Osteocyte (in vitro differentiated cells): ENCODE results near the gene WDR81. TPM values are rescaled to one million over a fixed set of nuclear protein-coding genes. Genes with fewer than 3 reads are reported as not detected.
A peak's percentile ranks its signal among the peaks of the same experiment; 100 is the strongest.
"Not testable (repeated sequence)": the region's sequence is repeated elsewhere in the genome, so short reads cannot be mapped to it uniquely, and the experiment has no call there.

ENCODE experiments used
- DNase-seq: peaks from one replicate; pipeline ENCODE4 v3.0.0; 2021; ENCODE audit warnings: mixed read lengths; ENCODE audit not compliant: unreplicated experiment; ENCODE audit errors: extremely low spot score
- H3K27ac Mint-ChIP-seq: one replicate; pipeline ENCODE4 v1.8.0; 2021; ENCODE audit warnings: mild to moderate bottlenecking, mixed read lengths; ENCODE audit not compliant: unreplicated experiment
- H3K27me3 Mint-ChIP-seq: one replicate; pipeline ENCODE4 v1.8.0; 2021; ENCODE audit warnings: mixed read lengths; ENCODE audit not compliant: unreplicated experiment
- H3K36me3 Mint-ChIP-seq: one replicate; pipeline ENCODE4 v1.8.0; 2021; ENCODE audit warnings: mixed read lengths; ENCODE audit not compliant: unreplicated experiment
- H3K4me1 Mint-ChIP-seq: one replicate; pipeline ENCODE4 v1.8.0; 2021; ENCODE audit warnings: mixed read lengths; ENCODE audit not compliant: unreplicated experiment
- H3K4me3 Mint-ChIP-seq: one replicate; pipeline ENCODE4 v1.8.0; 2021; ENCODE audit warnings: mild to moderate bottlenecking, moderate library complexity, mixed read lengths; ENCODE audit not compliant: unreplicated experiment
- H3K9me3 Mint-ChIP-seq: one replicate; pipeline ENCODE4 v1.8.0; 2021; ENCODE audit warnings: mixed read lengths; ENCODE audit not compliant: unreplicated experiment
- long read RNA-seq: library from polyadenylated mRNA; unstranded; transcript quantifications from one replicate; pipeline ENCODE4 v2.0.0, GENCODE V29; 2021
- total RNA-seq: library from RNA; stranded (reverse); gene quantifications from 2 replicates; pipeline ENCODE4 v1.2.1, GENCODE V29; 2021
- TF ChIP-seq, protein P1 (sequence below): fragments of 200-600 bp; sonication (generic); IDR thresholded peaks from 2 replicates; pipeline ENCODE4 v1.5.0; 2021; ENCODE audit warnings: antibody characterized with exemption, mild to moderate bottlenecking, moderate library complexity

WDR81 gene
- 30.8 and 33.3 TPM in 2 replicates for total RNA-seq
- long read RNA-seq, full-length matches to known transcripts, result 1 of 6 reads
- long read RNA-seq, partial matches to known transcripts, result 4 of 6 reads
- long read RNA-seq, other reads (novel, unspliced or antisense), result 1 of 6 reads

DNA sequence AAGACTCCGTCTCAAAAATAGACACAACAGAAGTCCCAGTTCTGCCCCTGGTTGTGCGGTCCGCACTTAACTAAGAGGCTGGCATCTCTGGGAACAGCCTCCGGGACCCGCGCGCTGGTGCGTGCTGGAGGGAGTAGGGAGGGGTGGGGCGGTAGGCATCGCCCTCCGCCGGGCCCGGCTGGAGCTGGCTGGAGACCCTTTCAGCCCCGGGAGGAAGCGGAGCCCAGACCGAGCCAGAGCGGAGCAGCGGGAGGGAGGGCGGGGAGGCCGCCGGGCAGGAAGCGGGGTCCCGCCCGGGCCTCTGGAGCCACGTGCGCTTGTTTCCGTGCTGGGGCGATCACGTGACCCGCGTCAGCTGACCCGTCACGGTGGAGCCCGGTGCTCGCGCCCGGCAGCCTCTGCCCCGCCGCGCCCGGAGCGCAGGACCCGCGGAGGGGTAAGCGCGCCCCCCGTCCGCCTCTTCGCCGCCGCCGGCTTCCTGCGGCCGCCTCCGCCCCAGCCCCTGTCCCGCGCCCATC is at the start of gene WDR81:
Gene WDR81, plus strand, starts transcription at position 354 of the 518 bp plus-strand sequence. CDS start 256 bp downstream, outside the sequence.
- DNase-seq, result peak; percentile 95
- Mint-ChIP-seq H3K4me1 (peaks cover 34% of the 10 kb centered on the region), H3K9me3 (no peaks in the 10 kb centered on the region), H3K27me3 (no peaks in the 10 kb centered on the region), H3K4me3 (peak within 1 kb of the TSS; percentile 70), H3K36me3 (peaks cover 5% of the 10 kb centered on the region), H3K27ac (peak within 1 kb of the TSS; percentile 71)
- TF ChIP-seq, protein P1, sequence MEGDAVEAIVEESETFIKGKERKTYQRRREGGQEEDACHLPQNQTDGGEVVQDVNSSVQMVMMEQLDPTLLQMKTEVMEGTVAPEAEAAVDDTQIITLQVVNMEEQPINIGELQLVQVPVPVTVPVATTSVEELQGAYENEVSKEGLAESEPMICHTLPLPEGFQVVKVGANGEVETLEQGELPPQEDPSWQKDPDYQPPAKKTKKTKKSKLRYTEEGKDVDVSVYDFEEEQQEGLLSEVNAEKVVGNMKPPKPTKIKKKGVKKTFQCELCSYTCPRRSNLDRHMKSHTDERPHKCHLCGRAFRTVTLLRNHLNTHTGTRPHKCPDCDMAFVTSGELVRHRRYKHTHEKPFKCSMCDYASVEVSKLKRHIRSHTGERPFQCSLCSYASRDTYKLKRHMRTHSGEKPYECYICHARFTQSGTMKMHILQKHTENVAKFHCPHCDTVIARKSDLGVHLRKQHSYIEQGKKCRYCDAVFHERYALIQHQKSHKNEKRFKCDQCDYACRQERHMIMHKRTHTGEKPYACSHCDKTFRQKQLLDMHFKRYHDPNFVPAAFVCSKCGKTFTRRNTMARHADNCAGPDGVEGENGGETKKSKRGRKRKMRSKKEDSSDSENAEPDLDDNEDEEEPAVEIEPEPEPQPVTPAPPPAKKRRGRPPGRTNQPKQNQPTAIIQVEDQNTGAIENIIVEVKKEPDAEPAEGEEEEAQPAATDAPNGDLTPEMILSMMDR, result no peak

DNA sequence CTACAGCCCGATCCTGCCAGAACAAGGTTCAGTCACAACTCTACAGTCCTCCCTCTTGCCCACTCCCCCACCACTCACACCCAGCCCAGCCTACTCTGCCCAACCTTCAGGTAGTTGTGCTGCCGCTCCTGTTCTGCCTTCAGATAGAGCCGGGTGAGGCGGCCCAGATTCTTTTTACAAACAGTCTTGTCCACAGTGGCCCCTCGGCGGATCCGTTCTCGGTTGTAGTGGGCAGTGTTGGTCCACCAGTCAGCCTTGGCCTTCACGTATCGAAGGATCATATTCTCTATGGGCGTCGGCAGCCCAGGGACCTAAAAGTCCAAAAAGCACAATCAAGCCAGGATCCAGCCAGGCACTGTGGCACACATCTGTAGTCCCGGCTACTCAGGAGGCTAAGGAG is 48.1 kb upstream of the WDR81 start:
- Mint-ChIP-seq H3K4me1 (no peaks in the 10 kb centered on the region), H3K4me3 (no peak overlapping the region), H3K27ac (no peak overlapping the region), H3K27me3 (no peaks in the 10 kb centered on the region), H3K36me3 (peaks cover 69% of the 10 kb centered on the region), H3K9me3 (no peaks in the 10 kb centered on the region)
- no peak for DNase-seq
- TF ChIP-seq, protein P1, result no peak

DNA sequence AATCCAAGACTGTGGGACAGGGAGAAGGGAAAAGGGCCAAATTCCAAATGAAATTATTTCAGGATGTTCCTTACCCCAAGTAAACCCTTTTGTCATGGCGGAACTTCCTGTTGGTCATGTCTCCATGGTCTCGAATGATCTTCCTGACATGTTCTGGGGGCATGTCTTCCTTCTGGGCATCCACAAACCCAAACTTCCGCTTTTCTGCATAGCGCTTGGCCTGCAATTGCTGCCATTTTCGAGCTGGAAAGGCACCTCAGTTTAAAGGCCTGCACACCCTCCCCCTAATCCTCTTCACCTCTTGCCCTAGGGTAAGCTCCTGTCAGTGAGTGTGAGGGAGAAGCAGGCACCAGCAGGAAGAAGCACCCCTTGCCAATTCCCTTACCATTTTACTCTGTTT is 41.0 kb upstream of the WDR81 start:
- TF ChIP-seq, protein P1, result no peak
- no peaks in the 10 kb centered on the region for H3K9me3 Mint-ChIP-seq
- H3K27me3 Mint-ChIP-seq, result no peaks in the 10 kb centered on the region
- DNase-seq, result no peak
- H3K36me3 Mint-ChIP-seq, result peaks cover 43% of the 10 kb centered on the region
- H3K4me1 Mint-ChIP-seq, result peaks cover 30% of the 10 kb centered on the region
- H3K27ac Mint-ChIP-seq, result peak overlapping the region; percentile 97
- peak overlapping the region; percentile 100 for H3K4me3 Mint-ChIP-seq

DNA sequence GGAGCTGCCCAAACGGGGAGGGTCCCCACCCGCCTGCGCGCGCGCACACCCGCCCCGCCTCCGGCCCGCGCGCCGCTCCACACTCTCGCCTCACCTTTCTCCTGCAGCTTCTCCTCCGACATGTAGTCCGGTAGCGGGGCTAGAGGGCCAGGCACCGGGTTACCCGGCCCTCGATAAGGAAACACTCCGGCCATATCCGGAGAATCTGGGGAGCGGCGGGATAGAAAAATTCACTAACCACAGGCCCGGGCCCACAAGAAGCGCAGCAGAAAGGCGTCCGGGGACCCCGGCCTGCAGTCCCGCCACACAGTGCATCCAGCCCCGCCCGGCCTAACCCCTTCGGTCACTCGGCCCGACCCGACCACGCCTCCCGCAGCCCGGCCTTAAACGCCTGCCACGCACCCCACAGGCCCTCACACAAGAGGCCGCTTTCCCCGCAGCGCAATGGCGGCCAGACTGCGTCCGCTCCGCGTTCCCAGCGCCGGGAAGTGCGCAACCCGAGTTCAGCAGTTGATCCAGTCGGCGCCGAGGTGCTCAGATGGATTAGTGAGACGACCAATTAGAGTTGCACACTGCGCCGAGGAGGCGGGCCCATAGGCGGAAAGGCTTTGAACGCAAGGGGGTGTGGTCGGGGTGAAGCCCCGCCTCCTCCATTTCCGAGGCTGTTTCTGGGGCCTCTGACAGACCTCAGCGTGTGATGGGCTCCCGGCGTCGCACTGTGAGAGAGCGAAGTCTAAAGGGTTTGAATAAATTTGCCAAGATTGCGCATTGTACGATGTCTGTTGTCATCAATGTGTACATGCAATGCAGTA is 39.9 kb upstream of the WDR81 start, which contains the start of gene PRPF8:
Gene PRPF8, minus strand, starts transcription at position 490 of the 812 bp plus-strand sequence. Its CDS starts 296 bp downstream, at position 194.
- TF ChIP-seq, protein P1, result no peak
- Mint-ChIP-seq H3K4me1 (peaks cover 30% of the 10 kb centered on the region), H3K27ac (peak within 1 kb of the TSS; percentile 97), H3K27me3 (no peaks in the 10 kb centered on the region), H3K9me3 (no peaks in the 10 kb centered on the region), H3K36me3 (peaks cover 34% of the 10 kb centered on the region), H3K4me3 (peak within 1 kb of the TSS; percentile 100)
- peak; percentile 99 for DNase-seq

- Mint-ChIP-seq H3K9me3 (no peaks in the 10 kb centered on the region), H3K27ac (no peak overlapping the region), H3K4me1 (peaks cover 30% of the 10 kb centered on the region), H3K36me3 (peaks cover 20% of the 10 kb centered on the region), H3K4me3 (peak overlapping the region; percentile 33), H3K27me3 (no peaks in the 10 kb centered on the region)
- DNase-seq, result no peak
- TF ChIP-seq, protein P1, result no peak
These were observed 38.4 kb upstream of the WDR81 start for GRCh38 chr17:1686086-1686485.

DNA sequence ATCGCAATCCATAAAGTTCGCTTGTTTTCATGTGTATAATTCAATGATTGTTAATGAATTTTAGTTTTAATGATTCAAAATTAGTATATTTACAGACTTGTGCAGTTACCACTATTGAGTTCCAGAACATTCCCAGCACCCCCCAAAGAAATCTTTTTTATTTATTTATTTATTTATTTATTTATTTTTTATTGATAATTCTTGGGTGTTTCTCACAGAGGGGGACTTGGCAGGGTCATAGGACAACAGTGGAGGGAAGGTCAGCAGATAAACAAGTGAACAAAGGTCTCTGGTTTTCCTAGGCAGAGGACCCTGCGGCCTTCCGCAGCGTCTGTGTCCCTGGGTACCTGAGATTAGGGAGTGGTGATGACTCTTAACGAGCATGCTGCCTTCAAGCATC is 36.1 kb upstream of the WDR81 start:
- peaks cover 18% of the 10 kb centered on the region for H3K4me1 Mint-ChIP-seq
- not testable (repeated sequence) for H3K4me3 Mint-ChIP-seq, DNase-seq, H3K36me3 Mint-ChIP-seq, H3K27ac Mint-ChIP-seq, H3K9me3 Mint-ChIP-seq, H3K27me3 Mint-ChIP-seq
